HG02763 (cell line): ENCODE measurements around the gene KRTAP27-1.

Source experiments
- ATAC-seq: cut with Tn5 transposase; IDR thresholded peaks from one replicate; pipeline ENCODE4 v1.9.1; 2021; ENCODE audit warnings: mild to moderate bottlenecking, moderate library complexity; ENCODE audit not compliant: unreplicated experiment

The KRTAP27-1 gene

DNA sequence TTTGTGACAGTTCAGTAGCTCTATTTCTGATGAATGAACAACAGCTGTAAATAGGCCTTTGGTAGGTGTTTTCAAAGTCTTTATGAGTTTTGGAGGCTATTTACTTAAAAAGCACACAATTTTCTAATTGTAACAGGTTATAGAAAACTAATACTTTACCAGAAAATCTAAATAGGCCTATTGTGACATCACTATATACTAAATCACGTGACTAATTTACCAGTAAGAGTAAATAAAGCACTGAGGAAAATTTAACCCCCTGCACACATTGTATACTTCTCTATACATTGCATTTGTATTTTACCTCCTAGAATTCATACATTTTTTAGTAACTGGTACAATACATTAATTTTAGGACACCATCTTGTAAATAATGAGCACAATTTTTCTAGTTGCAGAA is 32.4 kb downstream of the KRTAP27-1 start:
- ATAC-seq: no peak

DNA sequence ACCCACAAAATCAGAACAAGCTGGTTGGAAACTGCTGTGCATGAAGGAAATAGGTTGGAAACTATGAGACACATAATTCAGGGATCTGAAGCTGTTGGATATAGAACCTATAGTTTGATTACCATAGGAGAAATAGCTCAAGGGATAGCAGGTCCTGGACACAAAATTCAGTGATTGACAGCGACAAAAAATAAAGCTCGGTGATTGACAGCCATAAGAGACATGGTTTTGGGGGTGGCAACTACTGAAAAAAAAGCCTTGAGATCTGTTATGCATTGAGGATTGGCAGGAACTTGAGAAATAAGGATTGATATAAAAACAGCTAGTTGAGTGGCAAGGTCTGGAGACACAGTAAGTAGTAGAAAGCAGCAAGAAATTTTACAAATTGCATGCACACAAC is 48.3 kb downstream of the KRTAP27-1 start, which contains the start of gene KRTAP25-1:
Gene KRTAP25-1 (minus strand): TSS at position 300 of the 400 bp plus-strand sequence. CDS start 24 bp downstream, at position 276.
- no peak for ATAC-seq
